ENCODE data around the gene PPP1R18. TPM values are rescaled to one million over a fixed set of nuclear protein-coding genes. Genes with fewer than 3 reads are reported as not detected.

Gene PPP1R18
- total and polyA plus RNA-seq, 9 of the 15 experiments (the other 6 are each of a cell fraction or from before 2014, with no cell fraction given): 12.0 to 99.2 (median 42.6) TPM

GRCh38 chr6:30690403-30691207 lies 4.2 kb upstream of the PPP1R18 start, which contains the start of gene NRM (continued):
- TF ChIP-seq NFIC (IDR thresholded peaks at IDR 0.05) (no peak), OTX1 (CRISPR knock-in tag; IDR thresholded peaks at IDR 0.05) (peak; percentile 71; the same call in 1 of the 2 replicates), ZNF436 (CRISPR knock-in tag; IDR thresholded peaks at IDR 0.05) (no peak), KDM5B (IDR thresholded peaks at IDR 0.05; ENCODE audit: insufficient replicate concordance, low read depth, low read length) (no peak), HNRNPLL (IDR thresholded peaks at IDR 0.05; ENCODE audit: low read depth, low read length, poor library complexity, severe bottlenecking) (peak; percentile 47), PTBP1 (IDR thresholded peaks at IDR 0.05; ENCODE audit: low read depth, low read length) (no peak), ZNF263 (CRISPR knock-in tag; IDR thresholded peaks at IDR 0.05; ENCODE audit: borderline replicate concordance) (peak; percentile 84), TGIF2 (CRISPR knock-in tag; IDR thresholded peaks at IDR 0.05) (no peak), HMG20A (CRISPR knock-in tag; conservative IDR thresholded peaks at IDR 0.05) (no peak), HDAC1 (IDR thresholded peaks at IDR 0.05) (peak in 1 of 2 experiments; percentile 84; a peak in 2 of 4 replicates), KLF10 (CRISPR knock-in tag; IDR thresholded peaks at IDR 0.05) (no peak), HDAC3 (IDR thresholded peaks at IDR 0.05; ENCODE audit: borderline replicate concordance, partially characterized antibody) (no peak), KDM1A (IDR thresholded peaks at IDR 0.05) (no peak), ZNF449 (CRISPR knock-in tag; IDR thresholded peaks at IDR 0.05) (no peak), NR1H2 (CRISPR knock-in tag; IDR thresholded peaks at IDR 0.05) (no peak), ZNF24 (IDR thresholded peaks at IDR 0.05) (no peak), TBP (optimal IDR thresholded peaks at IDR 0.05; ENCODE audit: low read depth, low read length) (peak; percentile 45), ZNF318 (IDR thresholded peaks at IDR 0.05; ENCODE audit: borderline replicate concordance in 1 of 2, low read depth in 1 of 2) (no peak)
